ENCODE results near the gene SMARCC2. TPM values are rescaled to one million over a fixed set of nuclear protein-coding genes. Genes with fewer than 3 reads are reported as not detected.
"Not testable (repeated sequence)": the region's sequence is repeated elsewhere in the genome, so short reads cannot be mapped to it uniquely, and the experiment has no call there.

Gene SMARCC2
- total RNA-seq, 1 donor from 2014 or later, result 207 TPM

DNA sequence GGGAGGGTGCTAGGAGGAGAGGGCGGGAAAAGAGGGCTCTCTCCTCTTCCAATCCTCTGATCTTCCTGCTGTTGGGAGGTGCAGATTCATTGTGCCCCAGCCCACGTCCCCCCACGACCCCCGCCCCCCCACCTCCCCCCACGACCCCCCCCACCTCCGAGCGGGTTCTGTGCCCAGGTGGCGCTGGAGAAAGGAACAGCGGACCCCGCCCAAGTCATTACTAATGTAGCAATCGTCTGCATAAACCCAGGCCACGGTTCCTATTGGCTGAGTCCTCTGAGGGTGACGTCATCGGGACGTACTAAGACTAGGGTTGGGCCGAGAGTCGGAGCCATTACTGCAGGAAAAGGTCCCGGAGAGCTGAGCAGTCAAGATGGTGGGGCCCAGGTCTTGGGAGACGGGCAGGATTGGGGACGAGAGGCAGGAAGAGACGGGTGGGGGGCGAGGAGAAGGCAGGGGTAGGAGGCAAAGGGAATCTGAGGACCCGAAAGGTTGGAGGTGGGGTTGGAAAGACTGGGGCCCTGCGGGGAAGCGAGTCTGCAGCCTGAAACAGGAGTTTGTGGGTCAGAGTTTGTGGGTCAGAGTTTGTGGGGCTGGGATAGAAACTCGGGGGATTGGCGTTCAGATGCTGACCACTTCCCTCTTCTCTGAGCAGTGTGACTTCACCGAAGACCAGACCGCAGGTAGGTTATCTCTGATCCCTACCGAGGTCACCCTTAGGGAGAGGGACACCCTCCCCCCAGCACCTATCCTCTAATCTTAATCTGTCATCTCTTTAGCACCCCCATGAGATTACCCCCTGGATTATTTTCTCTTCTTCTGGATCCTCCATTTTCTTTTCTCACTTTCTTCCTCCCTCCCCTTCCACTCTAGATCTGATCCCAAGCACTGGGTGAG is 31.0 kb downstream of the SMARCC2 start, which contains the start of gene MYL6:
Gene MYL6 (plus strand): TSS at position 331 of the 897 bp plus-strand sequence. CDS start 43 bp downstream, at position 374.
- DNase-seq (ENCODE audit: low spot score, unreplicated experiment), result peak; percentile 79
- Mint-ChIP-seq H3K27me3 (no peaks in the 10 kb centered on the region), H3K4me1 (ENCODE audit: low read depth) (peaks cover 36% of the 10 kb centered on the region), H3K4me3 (ENCODE audit: low read depth) (peak within 1 kb of the TSS; percentile 94), H3K36me3 (ENCODE audit: insufficient read depth) (peaks cover 29% of the 10 kb centered on the region), H3K9me3 (ENCODE audit: low read depth) (no peaks in the 10 kb centered on the region), H3K27ac (peak within 1 kb of the TSS; percentile 99)
- TF ChIP-seq, protein P1, sequence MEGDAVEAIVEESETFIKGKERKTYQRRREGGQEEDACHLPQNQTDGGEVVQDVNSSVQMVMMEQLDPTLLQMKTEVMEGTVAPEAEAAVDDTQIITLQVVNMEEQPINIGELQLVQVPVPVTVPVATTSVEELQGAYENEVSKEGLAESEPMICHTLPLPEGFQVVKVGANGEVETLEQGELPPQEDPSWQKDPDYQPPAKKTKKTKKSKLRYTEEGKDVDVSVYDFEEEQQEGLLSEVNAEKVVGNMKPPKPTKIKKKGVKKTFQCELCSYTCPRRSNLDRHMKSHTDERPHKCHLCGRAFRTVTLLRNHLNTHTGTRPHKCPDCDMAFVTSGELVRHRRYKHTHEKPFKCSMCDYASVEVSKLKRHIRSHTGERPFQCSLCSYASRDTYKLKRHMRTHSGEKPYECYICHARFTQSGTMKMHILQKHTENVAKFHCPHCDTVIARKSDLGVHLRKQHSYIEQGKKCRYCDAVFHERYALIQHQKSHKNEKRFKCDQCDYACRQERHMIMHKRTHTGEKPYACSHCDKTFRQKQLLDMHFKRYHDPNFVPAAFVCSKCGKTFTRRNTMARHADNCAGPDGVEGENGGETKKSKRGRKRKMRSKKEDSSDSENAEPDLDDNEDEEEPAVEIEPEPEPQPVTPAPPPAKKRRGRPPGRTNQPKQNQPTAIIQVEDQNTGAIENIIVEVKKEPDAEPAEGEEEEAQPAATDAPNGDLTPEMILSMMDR (IDR thresholded peaks at IDR 0.05; ENCODE audit: unreplicated experiment), result no peak

DNA sequence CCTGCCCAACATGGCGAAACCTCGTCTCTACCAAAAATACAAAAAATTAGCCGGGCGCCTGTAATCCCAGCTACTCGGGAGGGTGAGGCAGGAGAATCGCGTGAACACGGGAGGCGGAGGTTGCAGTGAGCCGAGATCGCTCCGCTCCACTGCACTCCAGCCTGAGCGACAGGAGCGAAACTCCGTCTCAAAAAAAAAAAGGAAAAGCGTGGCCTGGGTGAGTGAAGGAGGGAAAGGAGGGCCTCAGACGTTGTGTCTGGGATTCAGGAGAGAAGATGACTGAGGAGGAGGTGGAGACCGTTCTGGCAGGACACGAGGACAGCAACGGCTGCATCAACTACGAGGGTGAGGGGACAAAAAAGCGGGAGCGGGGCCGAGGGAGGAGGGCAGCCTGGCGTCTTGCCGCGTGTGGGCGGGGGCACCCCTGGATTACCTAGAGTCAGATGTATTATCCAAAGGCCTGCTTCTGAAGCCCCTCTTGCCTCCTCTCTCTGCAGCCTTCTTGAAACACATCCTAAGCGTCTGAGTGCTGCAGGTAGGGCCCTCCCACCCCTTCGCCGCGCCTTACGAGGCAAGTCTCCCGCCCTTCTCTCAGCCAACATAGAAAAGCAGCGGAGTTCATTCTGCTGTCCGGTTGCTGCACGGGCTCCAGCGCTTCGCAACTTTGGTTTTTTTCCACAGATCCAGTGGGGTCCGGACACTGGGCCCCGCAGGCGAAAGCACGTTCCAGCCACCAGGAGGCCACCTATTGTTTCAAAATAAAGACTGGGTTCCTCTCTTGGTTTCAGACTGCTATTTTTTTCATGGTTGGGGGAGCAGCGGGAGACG is 31.9 kb downstream of the SMARCC2 start:
- Mint-ChIP-seq H3K4me3 (ENCODE audit: low read depth) (peak overlapping the region; percentile 94), H3K9me3 (ENCODE audit: low read depth) (no peaks in the 10 kb centered on the region), H3K36me3 (ENCODE audit: insufficient read depth) (peaks cover 27% of the 10 kb centered on the region), H3K4me1 (ENCODE audit: low read depth) (peaks cover 40% of the 10 kb centered on the region), H3K27me3 (no peaks in the 10 kb centered on the region), H3K27ac (peak overlapping the region; percentile 99)
- TF ChIP-seq, protein P1 (IDR thresholded peaks at IDR 0.05; ENCODE audit: unreplicated experiment), result peak; percentile 73
- peak; percentile 69 for DNase-seq (ENCODE audit: low spot score, unreplicated experiment)

DNA sequence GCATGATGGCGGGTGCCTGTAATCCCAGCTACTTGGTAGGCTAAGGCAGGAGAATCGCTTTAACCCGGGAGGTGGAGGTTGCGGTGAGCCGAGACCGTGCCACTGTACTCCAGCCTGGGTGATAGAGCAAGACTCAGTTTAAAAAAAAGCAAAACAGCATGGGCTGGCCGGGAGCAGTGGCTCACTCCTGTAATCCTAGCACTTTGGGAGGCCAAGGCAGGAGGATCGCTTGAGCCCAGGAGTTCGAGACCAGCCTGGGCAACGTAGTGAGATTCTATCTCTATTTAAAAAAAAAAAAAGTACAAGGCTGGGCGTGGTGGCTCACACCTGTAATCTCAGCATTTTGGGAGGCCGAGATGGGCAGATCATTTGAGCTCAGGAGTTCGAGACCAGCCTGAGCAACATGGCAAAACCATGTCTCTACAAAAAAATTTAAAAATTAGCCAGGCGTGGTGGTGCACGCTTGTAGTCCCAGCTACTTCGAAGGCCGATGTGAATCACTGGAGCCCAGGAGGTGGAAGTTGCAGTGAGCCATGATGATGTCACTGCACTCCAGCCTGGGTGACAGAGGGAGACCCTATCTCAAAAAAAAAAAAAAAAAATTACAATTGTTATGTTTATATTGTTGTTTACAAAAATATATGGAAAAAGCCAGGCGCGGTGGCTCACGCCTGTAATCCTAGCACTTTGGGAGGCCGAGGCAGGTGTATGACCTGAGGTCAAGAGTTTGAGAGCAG is 32.7 kb downstream of the SMARCC2 start:
- H3K27me3 Mint-ChIP-seq, result not testable (repeated sequence)

DNA sequence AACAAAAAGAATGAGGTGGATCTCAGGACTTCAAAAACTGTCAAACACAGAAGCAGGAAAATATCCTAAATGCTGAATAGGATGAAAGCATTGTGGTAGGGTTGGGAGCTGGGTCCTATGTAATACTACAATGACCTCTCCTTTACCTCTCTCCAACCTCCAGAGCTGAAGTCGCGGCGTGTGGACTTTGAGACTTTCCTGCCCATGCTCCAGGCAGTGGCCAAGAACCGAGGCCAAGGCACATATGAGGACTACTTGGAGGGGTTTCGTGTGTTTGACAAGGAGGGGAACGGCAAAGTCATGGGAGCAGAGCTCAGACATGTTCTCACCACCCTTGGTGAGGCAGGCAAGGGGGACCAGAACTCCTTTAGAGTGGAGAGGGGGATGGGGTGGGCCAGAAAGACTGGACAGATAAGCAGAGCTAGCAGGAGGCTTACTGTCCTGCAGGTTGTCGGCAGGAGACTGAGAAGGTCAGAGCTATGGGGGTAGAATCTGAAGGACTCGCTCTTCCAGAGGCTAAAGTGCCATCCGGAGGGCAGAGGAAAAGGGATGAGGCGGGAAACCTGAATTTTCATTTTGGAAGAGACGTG is 33.9 kb downstream of the SMARCC2 start:
- peaks cover 36% of the 10 kb centered on the region for H3K4me1 Mint-ChIP-seq (ENCODE audit: low read depth)
- no peak for DNase-seq (ENCODE audit: low spot score, unreplicated experiment)
- peaks cover 24% of the 10 kb centered on the region for H3K36me3 Mint-ChIP-seq (ENCODE audit: insufficient read depth)

More for the DNA sequence above, 32.7 kb downstream of the SMARCC2 start:
- peak overlapping the region; percentile 94 for H3K4me3 Mint-ChIP-seq (ENCODE audit: low read depth)
- H3K4me1 Mint-ChIP-seq (ENCODE audit: low read depth), result peaks cover 41% of the 10 kb centered on the region
- H3K9me3 Mint-ChIP-seq (ENCODE audit: low read depth); DNase-seq (ENCODE audit: low spot score, unreplicated experiment): not testable (repeated sequence)
- H3K36me3 Mint-ChIP-seq (ENCODE audit: insufficient read depth), result peaks cover 27% of the 10 kb centered on the region
- H3K27ac Mint-ChIP-seq, result peak overlapping the region; percentile 99

DNA sequence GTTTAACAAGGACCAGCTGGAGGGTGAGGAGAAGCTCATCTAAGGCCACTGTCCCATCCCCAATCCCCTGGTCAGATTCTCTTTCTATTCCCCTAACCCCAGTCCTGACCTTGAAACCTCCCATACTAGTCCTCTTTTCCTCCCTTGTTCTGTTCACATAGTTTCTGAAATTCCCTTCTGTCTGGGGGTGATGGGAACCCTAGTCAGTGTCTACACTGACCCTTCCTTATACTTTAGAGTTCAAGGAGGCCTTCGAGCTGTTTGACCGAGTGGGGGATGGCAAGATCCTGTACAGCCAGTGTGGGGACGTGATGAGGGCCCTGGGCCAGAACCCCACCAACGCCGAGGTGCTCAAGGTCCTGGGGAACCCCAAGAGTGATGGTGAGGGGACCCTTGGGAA is 34.5 kb downstream of the SMARCC2 start:
- peaks cover 31% of the 10 kb centered on the region for H3K4me1 Mint-ChIP-seq (ENCODE audit: low read depth)

More for the DNA sequence above, 33.9 kb downstream of the SMARCC2 start:
- Mint-ChIP-seq H3K27me3 (no peaks in the 10 kb centered on the region), H3K4me3 (ENCODE audit: low read depth) (peak overlapping the region; percentile 50), H3K27ac (peak overlapping the region; percentile 84), H3K9me3 (ENCODE audit: low read depth) (no peaks in the 10 kb centered on the region)
- TF ChIP-seq, protein P1 (IDR thresholded peaks at IDR 0.05; ENCODE audit: unreplicated experiment), result no peak

More for the DNA sequence above, 34.5 kb downstream of the SMARCC2 start:
- no peak overlapping the region for H3K27ac Mint-ChIP-seq
- H3K27me3 Mint-ChIP-seq, result no peaks in the 10 kb centered on the region
- TF ChIP-seq, protein P1 (IDR thresholded peaks at IDR 0.05; ENCODE audit: unreplicated experiment), result no peak
- peaks cover 19% of the 10 kb centered on the region for H3K36me3 Mint-ChIP-seq (ENCODE audit: insufficient read depth)
- H3K9me3 Mint-ChIP-seq (ENCODE audit: low read depth), result no peaks in the 10 kb centered on the region
- H3K4me3 Mint-ChIP-seq (ENCODE audit: low read depth), result no peak overlapping the region
- DNase-seq (ENCODE audit: low spot score, unreplicated experiment), result no peak
